ENCODE data around the gene GAREM1. TPM values are rescaled to one million over a fixed set of nuclear protein-coding genes. Genes with fewer than 3 reads are reported as not detected.

The GAREM1 gene
- total and polyA plus RNA-seq, 9 of the 15 experiments (the other 6 are each of a cell fraction or from before 2014, with no cell fraction given) = 0.03 to 0.33 (median 0.07) TPM; not detected in 1

DNA sequence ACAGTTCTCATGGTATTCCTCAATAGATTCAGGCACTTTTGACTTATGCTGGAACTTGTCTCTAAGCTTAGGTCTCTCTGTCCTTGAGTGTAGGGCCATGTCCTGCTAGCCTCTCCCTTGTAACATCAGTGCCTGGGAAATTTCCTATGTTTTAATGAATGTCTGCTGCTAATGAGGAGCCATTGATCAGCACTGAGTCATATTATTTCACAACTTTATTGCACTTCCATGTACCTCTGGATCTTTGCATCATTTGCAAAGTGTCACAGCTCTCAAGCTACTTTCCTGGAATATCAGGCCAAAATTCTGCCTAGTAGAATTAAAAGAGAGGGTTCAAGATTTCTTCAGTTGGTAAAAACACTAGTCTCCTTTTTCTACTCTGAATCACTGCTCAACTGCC is 102.5 kb downstream of the GAREM1 start:
- Histone ChIP-seq H4K20me1 (replicated peaks; ENCODE audit: control insufficient read depth, insufficient read depth, low read length) (no peaks in the 10 kb centered on the region), H3K9me3 (replicated peaks; ENCODE audit: control insufficient read depth, insufficient read depth, low read depth, low read length) (no peaks in the 10 kb centered on the region), H2AFZ (ENCODE audit: low read depth, low read length) (no peak overlapping the region), H3K4me3 (no peak overlapping the region), H3K4me2 (ENCODE audit: insufficient read depth, low read length) (no peak overlapping the region), H3K36me3 (ENCODE audit: control insufficient read depth, insufficient read depth, low read length) (no peaks in the 10 kb centered on the region), H3K9ac (ENCODE audit: insufficient read depth in 1 of 2, low read depth in 2 of 2, low read length in 2 of 2) (no peak overlapping the region), H3K27ac (ENCODE audit: extremely low read depth, low read depth, low read length) (no peak overlapping the region), H3K27me3 (ENCODE audit: control insufficient read depth in 2 of 2, insufficient read depth in 2 of 2, low read length in 2 of 2) (no peaks in the 10 kb centered on the region), H3K9me1 (ENCODE audit: control insufficient read depth, insufficient read depth, low read length) (no peaks in the 10 kb centered on the region), H3K4me1 (replicated peaks in 1 of 2; ENCODE audit: control insufficient read depth in 2 of 2, insufficient read depth in 2 of 2, low read length in 2 of 2) (no peaks in the 10 kb centered on the region), H3K79me2 (ENCODE audit: control insufficient read depth, insufficient read depth, low read length) (no peaks in the 10 kb centered on the region)
- ChIA-PET CTCF (ENCODE audit: low intra/inter-chr PET ratio) (no interaction called here), POLR2A (no interaction called here)
- TF ChIP-seq TSC22D4 (tag; IDR thresholded peaks at IDR 0.05) = no peak
- TF ChIP-seq ELF2 (CRISPR knock-in tag; IDR thresholded peaks at IDR 0.05) = no peak
- TF ChIP-seq SETDB1 (IDR thresholded peaks at IDR 0.05; ENCODE audit: low read length) = no peak
- TF ChIP-seq PHF21A (IDR thresholded peaks at IDR 0.05; ENCODE audit: borderline replicate concordance, low read depth) = no peak
- TF ChIP-seq JUND (IDR thresholded peaks at IDR 0.05; ENCODE audit: borderline replicate concordance, low read depth, low read length) = no peak
- TF ChIP-seq JUND (tag; IDR thresholded peaks at IDR 0.05; ENCODE audit: borderline replicate concordance, low read depth, low read length) = no peak
- TF ChIP-seq CC2D1A (IDR thresholded peaks at IDR 0.05) = no peak
- TF ChIP-seq, protein P1, sequence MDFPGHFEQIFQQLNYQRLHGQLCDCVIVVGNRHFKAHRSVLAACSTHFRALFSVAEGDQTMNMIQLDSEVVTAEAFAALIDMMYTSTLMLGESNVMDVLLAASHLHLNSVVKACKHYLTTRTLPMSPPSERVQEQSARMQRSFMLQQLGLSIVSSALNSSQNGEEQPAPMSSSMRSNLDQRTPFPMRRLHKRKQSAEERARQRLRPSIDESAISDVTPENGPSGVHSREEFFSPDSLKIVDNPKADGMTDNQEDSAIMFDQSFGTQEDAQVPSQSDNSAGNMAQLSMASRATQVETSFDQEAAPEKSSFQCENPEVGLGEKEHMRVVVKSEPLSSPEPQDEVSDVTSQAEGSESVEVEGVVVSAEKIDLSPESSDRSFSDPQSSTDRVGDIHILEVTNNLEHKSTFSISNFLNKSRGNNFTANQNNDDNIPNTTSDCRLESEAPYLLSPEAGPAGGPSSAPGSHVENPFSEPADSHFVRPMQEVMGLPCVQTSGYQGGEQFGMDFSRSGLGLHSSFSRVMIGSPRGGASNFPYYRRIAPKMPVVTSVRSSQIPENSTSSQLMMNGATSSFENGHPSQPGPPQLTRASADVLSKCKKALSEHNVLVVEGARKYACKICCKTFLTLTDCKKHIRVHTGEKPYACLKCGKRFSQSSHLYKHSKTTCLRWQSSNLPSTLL (IDR thresholded peaks at IDR 0.05) = no peak
- no peak for TF ChIP-seq EP400 (IDR thresholded peaks at IDR 0.05)
- TF ChIP-seq RAD51 (IDR thresholded peaks at IDR 0.05; ENCODE audit: borderline replicate concordance, low read depth) = no peak
- no peak for TF ChIP-seq RBM14 (IDR thresholded peaks at IDR 0.05; ENCODE audit: borderline replicate concordance, insufficient read depth, low read depth, low read length)
- TF ChIP-seq ZNF512 (tag; IDR thresholded peaks at IDR 0.05) = no peak
- TF ChIP-seq CBFA2T3 (IDR thresholded peaks at IDR 0.05) = no peak
- no peak for TF ChIP-seq ZKSCAN1 (IDR thresholded peaks at IDR 0.05; ENCODE audit: low read depth, low read length)
- TF ChIP-seq ZNF77 (CRISPR knock-in tag; IDR thresholded peaks at IDR 0.05) = no peak
- TF ChIP-seq ARID3A (IDR thresholded peaks at IDR 0.05; ENCODE audit: borderline replicate concordance, low read depth, low read length) = no peak
- TF ChIP-seq MLLT1 (IDR thresholded peaks at IDR 0.05) = no peak
- no peak for TF ChIP-seq ZNF121 (CRISPR knock-in tag; conservative IDR thresholded peaks at IDR 0.05)
- FAIRE-seq = no peak
- intact Hi-C loops (cut with micrococcal nuclease) = no loop called here
- in situ Hi-C loops (cut with MboI) = no loop called here
- no peak for DNase-seq (ENCODE audit: extremely low read depth in 1 of 4, low spot score in 3 of 4)
- no TSS peak for BruUV-seq (replicated peaks)
- ATAC-seq = no peak
